ENCODE results near the gene DPCD.

Gene DPCD

DNA sequence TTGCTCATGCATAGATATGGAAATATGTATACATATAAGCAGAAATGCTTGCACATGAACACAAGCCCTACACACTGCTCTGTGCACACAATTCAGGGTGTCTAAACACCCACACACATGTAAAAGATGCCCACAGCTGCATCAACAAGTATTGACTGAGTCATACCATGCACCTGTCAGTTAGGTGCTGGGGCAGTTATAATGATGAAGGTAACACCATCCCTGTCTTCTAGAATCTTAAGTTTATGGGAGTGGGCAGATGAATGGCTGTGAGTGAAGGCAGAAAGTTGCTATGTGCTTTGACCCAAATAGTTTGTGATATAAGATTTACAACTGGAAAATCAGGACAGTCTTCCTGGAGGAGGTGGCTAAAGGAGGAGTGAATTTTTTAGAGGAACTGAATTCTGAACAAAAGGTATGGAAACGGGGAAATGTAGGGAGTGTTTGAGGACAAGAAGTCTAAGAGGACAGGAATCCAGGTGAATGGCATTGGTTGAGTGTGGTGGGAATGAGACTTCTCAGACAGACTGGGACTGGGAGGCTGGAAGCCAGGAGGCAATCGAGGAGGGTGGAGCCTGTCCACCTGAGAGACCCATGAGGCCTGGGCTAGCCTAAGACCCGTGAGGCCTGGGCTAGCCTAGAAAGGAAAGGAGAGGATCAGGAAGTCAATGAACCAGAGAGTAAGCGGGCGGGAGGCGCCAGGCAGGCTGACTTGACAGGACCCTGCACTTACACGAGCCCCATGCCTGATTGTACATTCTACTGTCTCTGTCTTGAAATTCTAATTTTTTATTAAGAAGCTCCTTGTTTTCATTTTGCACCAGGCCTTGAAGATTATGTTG lies 20.7 kb upstream of the DPCD start:
- peak; percentile 17 for DNase-seq

DNA sequence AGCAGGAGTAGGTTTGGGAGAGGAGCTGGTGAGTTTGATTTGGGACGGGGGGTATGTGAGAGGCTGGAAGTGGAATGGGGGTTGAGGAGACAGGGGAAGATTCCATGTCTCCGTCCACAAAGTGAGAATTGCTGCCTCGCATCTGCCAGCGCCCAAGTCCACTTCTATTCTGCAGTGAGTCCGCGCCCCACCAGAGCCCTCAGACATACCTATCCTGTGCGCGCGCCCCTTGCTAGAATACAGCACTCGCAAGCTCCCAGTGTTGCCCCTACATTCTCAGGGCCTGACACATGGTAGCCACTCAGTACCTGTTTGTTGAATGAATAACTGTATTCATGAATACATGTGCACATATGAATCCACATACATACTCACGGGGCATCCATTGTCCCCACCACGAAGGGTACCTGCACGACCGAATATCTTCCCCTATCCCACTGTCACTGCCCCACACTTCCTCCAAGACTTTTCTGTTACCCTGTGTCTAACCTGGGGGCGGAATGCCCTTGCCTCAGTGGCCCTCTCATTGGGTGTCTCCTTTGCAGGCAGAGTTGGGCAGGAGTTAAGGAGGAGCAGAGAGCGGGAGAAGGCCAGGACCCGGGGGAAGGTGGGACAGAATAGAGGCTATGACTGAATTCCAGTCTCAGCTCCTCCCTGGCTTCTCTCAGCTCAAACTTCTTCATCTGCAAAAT lies 19.9 kb upstream of the DPCD start:
- DNase-seq = no peak

DNA sequence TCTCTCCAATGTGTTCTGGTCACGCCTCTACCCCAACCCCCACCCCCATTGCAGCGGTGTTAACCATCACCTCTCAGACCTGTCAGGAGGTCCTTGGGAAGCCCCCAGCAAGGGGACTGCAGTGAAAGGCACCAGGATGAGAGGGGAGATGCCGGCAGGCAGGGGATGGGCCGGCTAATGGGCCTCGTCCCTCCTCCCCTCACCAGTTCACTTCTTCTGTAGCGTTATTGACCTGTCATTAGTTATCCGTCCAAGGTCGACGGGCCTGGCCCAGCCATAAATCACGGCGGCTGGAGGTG lies 18.8 kb upstream of the DPCD start:
- DNase-seq = no peak

DNA sequence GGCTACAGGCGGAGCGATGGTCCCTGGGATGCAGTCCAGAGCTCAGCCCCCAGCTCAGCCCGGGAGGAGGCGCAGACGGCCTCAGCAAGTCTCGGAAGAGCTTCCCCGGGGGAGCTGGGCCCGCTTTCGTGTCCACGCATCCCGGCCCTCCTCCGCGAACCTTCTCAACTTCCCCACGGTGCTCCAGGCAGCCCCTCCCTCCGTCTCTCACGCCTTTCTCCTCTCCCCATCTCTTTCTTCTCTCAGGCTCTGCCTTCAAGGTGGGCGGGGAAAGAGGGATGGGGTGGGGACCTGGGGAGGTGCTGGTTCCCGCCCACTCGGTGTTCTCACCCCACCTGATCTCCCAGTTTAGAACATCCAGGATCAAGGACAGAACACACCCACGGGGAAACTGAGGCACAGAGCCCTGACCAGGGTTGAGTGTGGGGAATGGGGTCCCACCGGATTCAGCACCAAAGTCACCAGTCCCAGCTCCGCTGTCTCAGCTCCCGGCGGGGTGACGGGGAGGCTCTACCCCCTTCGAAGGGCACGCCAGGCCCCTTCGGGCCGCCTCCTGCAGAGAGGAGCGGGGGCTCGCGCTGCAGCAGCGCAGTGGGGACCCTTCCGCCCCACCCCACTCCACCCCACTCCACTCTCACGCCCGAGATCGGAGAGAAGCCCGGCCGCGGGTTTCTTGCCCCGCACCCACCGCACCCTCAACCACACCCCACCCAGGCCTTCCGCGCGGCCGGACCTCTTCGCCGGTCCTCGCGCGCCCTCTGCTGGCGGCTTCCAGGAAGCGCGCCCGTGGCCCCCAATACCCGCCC lies 18.3 kb upstream of the DPCD start:
- peak; percentile 80 for DNase-seq

DNA sequence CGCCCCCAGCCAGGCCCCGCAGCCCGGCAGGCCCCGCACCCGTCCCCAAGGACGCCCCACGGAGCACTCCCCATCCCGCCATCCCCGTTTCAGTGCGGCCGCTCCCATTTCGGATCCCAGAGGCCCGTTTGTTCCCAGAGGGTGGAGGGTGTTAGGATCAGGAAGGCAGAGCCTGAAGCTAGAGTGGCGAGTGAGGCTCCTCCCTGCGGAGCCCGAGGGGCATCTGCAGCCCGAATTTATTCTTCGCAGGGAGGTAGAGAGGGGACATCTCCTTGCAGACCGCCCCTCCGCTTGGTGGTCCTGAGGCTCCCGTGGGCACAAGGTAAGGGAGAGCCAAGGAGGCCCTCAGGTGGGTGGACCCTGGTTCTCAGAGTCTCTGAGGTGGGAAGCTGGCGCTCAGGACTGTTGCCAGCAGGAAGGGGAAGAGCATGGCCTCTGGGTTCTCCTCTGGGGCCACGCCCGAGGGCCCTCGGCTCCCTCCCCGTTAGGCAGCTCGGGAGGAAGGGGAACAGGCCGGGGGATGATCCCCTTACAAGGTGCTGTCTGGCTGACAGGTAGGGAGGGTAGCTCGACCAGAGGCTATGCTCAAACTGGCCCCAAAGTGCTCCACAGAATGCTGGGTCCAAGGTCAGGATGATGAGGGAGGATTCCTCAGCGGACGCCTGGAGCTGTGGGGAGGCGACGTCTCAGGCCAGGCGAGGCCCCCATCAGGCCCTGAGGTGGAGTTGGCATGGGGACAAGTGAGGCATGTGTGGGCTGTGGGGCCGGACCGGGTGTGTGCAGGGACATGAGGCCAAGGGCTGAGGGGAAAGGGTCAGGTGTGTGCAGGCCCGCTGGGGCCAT lies 17.5 kb upstream of the DPCD start:
- DNase-seq = no peak

DNA sequence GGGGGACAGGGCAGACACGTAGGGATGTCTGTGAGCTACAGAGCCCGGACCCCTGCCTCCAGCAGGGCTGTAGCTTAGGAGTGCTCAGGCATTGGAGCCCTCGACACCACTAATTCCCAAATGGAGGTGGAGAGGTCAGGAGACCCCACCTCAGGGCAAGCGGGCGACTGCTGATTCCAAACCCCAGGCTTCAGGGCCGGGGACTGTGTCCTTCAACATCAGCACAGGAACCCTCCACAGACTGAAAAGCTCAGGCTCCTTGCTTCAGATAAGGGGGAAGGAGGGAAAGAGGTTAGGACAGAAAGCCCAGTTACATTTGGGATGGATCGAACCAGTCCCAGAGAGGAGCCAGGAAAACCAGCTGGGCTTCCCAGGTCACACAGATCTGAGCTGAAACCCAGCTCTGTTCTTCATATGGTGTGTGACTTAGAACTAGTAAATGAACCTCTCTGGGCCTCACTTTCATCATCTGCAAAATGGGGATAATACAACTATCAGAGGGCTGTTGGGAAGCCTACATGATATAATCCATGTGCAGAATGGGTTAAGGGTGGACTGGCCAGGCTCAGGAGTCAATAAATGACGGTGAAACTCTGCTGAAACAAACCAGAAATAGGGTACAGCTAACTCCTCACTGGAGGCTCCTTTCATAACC lies 16.7 kb upstream of the DPCD start:
- no peak for DNase-seq

DNA sequence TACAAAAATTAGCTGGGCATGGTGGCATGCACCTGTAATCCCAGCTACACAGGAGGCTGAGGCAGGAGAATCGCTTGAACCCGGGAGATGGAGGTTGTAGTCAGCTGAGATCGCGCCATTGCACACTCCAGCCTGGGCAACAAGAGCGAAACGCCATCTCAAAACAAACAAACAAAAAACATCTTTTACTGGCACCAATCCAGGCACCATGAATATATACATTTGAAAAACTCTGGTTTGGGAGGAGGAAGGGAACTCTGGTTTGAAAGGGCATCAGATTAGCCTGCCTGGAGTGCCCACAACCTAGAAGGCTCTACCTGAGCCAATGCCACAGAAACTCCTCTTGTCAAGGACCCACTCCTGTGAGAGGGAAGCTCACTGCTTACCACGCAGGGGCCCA lies 16.0 kb upstream of the DPCD start:
- no peak for DNase-seq

DNA sequence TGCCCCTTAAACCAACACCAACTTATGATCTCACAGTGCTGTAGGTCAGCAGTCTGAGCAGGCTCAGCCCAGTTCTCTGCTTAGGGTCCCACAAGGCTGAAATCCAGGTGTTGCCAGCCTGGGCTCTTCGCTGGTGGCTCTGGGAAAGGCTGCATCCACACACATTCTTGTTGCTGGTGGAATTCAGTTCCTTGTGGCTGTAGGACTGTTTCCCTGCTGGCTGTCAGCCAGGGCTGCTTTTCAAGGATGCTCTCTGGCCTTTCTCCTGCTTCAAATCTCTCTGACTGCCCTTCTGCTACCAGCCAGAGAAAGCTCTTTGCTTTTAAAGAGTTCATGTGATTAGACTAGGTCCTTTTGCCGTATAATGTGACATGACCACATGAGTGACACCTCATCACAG lies 15.3 kb upstream of the DPCD start:
- no peak for DNase-seq

DNA sequence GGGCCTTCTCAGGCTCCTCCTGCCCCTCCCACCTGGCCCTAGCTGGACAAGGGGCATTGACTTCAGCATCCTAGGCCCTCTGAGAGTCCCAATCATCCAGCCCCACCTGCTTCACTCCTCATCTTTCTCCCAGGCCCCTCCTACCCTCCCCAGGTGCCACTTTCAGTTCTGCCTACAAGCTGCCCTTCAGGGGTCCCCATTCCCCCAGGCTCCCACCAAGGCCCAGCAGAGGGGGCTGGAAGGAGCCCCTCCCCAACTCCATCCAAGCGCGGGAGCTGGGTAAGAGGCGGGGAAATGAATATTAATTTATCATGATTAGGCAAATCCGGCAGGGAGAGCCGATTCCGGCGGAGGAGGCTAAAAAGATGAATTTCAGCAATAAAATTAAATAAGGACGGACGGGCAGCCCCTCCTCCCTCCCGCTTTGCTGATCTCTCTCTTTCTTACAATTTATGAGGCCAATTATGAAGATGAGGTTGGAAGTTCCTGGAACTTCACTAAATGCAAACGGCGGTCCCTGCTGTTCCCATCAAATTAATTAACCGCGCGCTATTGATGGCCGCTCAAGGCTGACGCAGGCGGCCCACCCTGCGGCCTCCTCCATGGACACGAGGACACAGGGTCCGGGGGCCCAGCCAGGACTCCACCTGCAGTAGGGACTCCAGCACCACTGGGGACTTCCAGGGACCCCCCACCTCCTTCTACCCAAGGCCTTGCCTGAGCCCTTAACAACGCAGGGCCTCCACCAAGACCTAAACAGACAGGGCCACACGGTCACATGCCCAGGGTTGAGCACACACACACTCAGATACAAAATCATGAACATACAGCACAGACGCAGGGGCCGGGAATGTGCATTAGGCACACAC lies 14.0 kb upstream of the DPCD start:
- DNase-seq = no peak

DNA sequence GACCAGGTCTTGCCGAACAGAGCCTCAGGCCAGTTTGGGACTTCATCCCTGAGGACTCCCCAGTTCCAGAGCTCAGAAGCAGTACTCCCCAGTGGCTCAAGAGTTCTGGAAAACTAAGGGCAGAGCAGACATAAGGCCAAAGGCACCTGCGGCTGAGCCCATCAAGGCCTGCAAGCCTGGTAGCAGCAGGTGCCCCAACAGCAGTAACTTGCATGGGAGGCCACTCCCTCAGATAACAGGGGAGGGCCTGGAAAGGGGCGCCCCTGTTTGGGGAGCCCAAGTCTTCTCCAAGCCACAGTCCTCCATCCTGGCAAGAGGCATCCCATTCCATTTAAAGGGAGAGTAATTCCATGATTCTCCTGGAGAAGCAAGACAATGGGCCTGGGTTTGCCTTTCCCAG lies 13.0 kb upstream of the DPCD start:
- DNase-seq = no peak

DNA sequence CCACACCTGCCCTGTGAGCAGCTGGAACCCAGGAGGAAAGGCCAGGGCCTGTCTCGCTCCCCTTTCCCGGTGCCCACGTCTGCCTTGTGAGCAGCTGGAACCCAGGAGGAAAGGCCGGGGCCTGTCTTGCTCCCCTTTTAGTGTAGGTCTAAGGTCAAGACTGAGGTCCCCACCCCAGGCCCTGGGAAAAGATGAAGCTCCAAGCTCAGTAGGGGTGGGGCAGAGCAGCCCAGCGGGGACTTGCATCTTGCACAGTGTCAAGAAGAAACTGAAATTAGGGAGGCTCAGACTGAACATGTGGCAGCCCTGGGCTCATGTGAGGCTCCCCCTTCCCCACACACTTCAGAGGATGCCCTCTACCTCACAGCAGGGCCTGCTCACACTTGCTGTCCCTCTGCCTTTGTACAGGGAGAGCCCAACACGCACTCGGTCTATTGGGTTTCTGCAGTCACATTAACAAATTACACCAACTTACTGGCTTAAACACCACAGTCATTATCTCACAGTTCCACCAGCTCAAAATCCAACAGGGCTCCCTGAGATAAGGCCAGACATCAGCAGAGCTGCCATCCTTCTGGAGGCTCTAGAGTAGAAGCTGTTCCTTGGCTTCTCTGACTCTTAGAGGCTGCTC lies 12.4 kb upstream of the DPCD start:
- DNase-seq = no peak

DNA sequence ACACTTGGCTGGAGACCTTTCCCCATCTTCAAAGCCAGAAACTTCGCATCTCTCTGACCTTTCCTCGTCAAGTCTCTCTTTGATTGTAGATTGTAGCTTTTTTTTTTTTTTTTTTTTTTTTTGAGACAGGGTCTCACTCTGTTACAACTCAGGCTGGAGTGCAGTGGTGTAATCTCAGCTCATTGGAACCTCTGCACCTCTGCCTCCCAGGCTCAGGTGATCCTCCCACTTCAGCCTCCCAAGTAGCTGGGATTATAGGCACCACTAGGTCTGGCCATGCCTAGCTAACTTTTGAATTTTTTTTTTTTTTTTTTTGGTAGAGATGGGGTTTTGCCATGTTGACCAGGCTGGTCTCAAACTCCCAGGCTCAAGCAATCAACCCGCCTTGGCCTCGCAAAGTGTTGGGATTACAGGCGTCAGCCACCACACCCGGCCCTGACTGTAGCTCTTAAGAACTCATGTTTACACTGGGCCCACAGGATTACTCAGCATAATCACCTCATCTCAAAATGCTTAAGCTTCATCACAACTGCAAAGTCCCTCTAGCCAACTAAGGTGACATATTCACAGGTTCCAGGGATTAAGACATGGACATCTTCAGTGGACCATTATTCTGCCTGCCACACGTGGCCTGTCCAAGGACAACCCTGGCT lies 11.8 kb upstream of the DPCD start:
- DNase-seq = no peak

DNA sequence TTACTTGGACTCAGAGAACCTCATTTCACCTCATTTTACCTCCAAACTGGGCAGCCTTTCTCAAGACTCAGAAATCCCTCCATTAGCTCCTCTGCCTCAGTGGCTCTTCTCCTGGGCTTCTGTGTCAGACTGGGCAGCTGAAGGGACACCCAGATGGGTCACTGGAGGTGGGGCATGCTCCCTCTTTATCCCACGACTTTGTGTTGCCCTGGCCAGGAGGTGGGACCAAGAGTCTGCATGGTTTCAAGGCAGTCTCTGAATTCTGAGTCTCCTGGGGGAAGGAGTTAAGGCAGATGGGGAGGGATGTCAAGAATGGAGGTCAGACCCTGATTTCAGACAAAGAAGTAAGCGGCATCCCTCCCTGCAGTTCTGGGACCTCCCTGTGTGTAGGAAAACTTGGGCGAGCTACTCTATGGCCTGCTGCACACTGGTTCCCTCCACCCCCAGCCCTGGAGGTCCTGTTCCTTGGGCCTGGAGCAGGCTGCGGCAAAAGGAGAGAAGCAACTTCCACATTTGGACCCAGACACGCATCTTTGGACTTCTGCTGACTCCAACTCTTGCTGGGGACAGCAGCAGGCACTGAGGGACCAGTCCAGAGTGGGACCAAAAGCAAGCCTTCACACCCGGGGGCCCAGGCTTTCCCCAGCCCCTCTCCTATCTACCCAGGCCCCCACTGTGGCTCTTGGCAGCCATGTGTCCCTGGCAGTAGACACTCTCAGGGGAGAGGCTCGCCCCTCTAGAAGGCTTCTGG lies 10.8 kb upstream of the DPCD start:
- no peak for DNase-seq

DNA sequence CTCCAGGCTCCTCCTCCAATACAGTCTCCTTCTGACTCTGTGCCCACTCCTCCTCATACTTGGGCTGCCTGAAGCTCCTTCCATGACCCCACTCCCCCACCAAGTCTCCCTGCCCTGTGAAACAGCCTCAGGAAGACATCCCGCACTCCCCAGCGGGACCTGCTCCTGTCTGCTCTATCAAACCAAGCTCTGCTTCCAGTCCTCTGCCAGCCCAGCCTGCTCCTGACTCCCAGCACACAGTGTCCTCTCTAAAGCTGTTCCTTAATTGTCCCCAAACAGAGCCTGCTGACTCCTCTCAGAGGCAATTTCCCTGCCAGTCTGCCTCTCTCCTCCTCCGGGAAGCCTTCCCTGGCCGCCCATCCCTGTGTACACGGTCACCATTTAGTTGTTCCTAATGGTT lies 9.9 kb upstream of the DPCD start:
- DNase-seq = no peak

DNA sequence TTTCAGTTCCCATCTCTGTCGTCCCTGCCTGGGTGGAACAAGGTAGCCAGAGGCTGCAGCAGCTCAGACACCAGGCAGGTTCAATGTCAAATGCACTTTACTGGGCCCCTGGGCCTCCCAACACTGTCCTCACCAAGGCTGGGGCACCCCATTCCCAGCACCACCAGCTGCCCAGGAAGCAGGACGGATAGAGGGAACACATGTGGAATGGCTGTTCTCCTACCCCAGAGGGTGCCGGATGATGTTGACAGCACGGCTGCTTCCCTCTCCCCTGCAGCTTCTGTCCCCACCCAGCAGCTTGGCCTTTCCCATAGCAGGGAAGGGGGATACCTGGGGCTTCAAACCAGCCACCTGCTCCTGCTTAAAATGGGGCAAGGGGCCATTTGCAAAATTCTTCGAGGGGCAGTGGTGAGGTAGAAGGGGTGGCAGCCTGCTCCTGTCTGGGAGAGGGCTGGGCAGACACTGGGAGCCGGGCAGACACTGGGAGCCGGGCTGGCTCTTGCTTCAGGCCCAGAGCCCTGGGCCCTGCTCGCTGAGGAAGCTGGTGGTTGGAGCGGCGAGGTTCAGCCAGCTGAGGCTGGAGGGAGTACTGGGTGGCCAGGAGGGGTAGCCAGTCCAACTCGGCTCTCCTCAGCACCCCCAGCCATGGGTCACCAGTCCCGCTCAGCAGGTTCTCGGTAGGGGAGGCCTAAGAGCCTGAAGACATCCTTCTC lies 9.2 kb upstream of the DPCD start:
- no peak for DNase-seq

DNA sequence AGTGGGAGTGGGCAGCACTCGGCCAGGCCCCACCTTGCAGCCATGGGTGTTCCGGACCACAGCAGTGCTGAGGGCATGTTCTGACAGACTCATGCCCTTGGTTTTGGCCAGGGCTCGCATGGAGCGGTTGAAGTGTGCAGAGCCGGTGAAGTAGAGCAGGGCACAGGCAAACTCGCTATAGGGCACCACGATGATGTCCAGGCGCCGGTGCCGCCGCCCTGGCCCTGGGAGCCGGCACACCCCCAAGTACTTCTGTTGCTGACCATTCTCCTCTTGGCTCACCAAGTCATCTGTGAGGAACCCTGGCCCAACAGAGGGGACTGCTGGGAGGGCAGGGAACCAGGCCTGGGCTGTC lies 8.6 kb upstream of the DPCD start:
- DNase-seq = no peak

DNA sequence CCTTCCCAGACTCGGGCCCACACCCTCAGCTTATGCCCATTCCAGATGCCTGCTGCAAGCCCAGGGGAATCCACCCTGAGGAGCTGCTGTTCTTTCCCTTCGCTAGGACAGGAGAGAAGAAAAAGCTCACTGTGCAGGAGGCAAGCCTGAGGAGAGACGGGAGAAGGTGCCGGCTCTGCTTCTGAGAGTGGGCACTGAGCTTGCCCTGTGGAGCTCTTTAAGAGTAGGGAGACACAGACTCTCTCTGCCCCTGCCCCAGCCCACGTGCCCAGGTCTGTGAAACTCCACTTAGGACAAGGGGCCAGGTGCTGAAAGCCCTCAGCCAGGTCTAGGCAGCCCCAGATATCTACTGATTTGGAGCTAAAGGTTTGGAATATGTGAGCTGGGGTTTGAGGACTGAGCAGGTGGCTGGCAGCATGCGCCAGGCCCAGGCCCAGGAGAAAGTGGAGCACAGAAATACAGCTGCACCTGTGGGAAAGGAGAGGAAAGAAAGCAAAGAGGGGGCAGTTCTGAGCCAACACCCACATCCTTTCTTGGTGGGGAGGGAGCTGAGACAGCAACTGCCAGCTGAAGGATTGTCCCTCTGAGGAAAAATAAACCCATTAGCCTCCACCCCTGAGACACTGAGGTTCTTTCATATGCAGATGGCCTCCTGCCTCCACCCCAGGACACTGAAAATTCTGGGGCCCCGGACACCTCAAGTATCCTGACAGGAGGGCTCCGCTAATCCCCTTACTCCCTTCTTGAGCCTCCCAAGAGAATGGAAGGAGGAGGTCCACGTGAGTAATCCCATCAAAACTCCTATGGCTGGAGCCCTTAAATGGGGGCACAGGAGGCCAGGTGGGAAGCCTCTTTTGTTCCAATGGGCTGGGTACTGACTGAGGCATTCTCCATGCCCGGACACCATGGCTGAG lies 7.4 kb upstream of the DPCD start:
- no peak for DNase-seq

DNA sequence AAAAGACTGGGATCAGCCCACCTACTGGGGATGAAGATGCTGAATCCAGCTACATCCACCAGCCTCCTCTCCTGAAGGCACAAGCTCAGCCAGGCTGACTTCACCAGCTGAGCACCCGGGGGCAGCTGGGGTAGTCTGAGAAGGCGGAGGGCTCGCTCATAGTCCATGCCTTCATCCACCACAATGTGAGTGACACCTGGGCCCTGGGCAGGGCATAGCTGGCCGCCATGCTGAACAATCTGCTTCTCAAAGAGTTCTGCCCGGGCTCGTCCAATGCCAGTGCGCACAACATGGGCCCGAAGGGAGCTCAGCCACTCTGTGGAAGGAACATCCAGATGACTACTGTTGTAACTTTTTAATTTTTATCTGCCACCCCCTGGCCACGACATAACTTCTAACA lies 2.3 kb upstream of the DPCD start:
- DNase-seq = no peak

Data from activated CD4-positive, alpha-beta T cell treated with anti-CD3 and anti-CD28 coated beads, Interleukin-10, Interleukin-2, amounts not matched to agents 100 ng/mL and 50 ng/mL, durations not matched to agents 16 hours and 8 hours (primary cell).